Testis (tissue), 3 donors: ENCODE measurements around the gene NLRC5. TPM values are rescaled to one million over a fixed set of nuclear protein-coding genes. Genes with fewer than 3 reads are reported as not detected.

Experiments used
- DNase-seq: peaks from one replicate; pipeline ENCODE4 v3.0.0-alpha.2; 2019
- H3K27ac ChIP-seq, 2 donors: fragments of 200-600 bp; sonication (generic); one replicate each; pipeline ENCODE4 v1.5.1; 2019
- H3K27me3 ChIP-seq: fragments of 200-600 bp; sonication (generic); one replicate; pipeline ENCODE4 v1.5.1; 2019
- H3K36me3 ChIP-seq: fragments of 200-600 bp; sonication (generic); one replicate; pipeline ENCODE4 v1.5.1; 2017; ENCODE audit warnings: low read depth; ENCODE audit errors: missing control alignments
- H3K4me1 ChIP-seq: fragments of 200-600 bp; sonication (generic); one replicate; pipeline ENCODE4 v1.5.1; 2019
- H3K4me3 ChIP-seq, 2 donors: fragments of 200-600 bp; sonication (generic); one replicate each; pipeline ENCODE4 v1.5.1; 2017 to 2019
- H3K9me3 ChIP-seq: fragments of 200-600 bp; sonication (generic); one replicate; pipeline ENCODE4 v1.5.1; 2017
- CTCF ChIP-seq, 3 experiments: fragments of 450-650 bp in 2 of 3; fragments of 200-600 bp in 1 of 3; sonication (generic) in 1 of 3; IDR thresholded peaks; one replicate each; pipeline ENCODE4 v1.5.1; 2016 to 2019; ENCODE audit warnings: antibody characterized with exemption in 3 of 3, mild to moderate bottlenecking in 2 of 3, moderate library complexity in 1 of 3
- POLR2A ChIP-seq: fragments of 450-650 bp; IDR thresholded peaks from one replicate; pipeline ENCODE4 v1.6.1; 2017; ENCODE audit warnings: antibody characterized with exemption, mild to moderate bottlenecking, moderate library complexity
- WGBS, 2 donors: methylation state at CpG; one replicate each; pipeline ENCODE4 v1.1.5; 2018; 5-methylcytosine and 5-hydroxymethylcytosine counted together
- intact Hi-C: fragments of 100-400 bp; cut with DNase I; formaldehyde crosslinking; loops from one replicate; pipeline ENCODE4 v1.15.1; 2023; ENCODE audit warnings: low total_unique reads
- polyA plus RNA-seq: library from polyadenylated mRNA; stranded (reverse); fragments of 350-450 nt; fragmentation: Illumina TruSeq; extraction: RNeasy Lipid Tissue Mini Kit (QIAGEN cat#74804); gene quantifications from one replicate; pipeline ENCODE4 v1.2.3, GENCODE V29; 2014; ENCODE audit warnings: low read depth, low replicate concordance; ENCODE audit not compliant: insufficient read depth
- total RNA-seq, 2 donors: library from RNA; depleted of rRNA; stranded (reverse); fragments of >200 nt; gene quantifications; one replicate each; pipeline ENCODE4 v1.2.3, GENCODE V29; 2016

NLRC5 gene
- total and polyA plus RNA-seq, 3 donors from 2014 or later: 10.3 to 14.9 (median 12.0) TPM

GRCh38 chr16:56965149-56966092 lies 23.9 kb upstream of the NLRC5 start:
- Histone ChIP-seq H3K9me3 (no peaks in the 10 kb centered on the region), H3K36me3 (no peaks in the 10 kb centered on the region), H3K4me1 (peaks cover 9% of the 10 kb centered on the region), H3K4me3 (no peak overlapping the region), H3K27me3 (no peaks in the 10 kb centered on the region), H3K27ac (no peak overlapping the region)
- no peak for DNase-seq
- TF ChIP-seq POLR2A (no peak), CTCF (IDR thresholded peaks at IDR 0.05) (no peak)
- intact Hi-C loops: no loop called here
- 80 to 88% methylated on average over 12 of the region's 12 CpGs for WGBS, 2 donors

- intact Hi-C loops: no loop called here
- DNase-seq: no peak
- Histone ChIP-seq H3K9me3 (no peaks in the 10 kb centered on the region), H3K27me3 (no peaks in the 10 kb centered on the region), H3K36me3 (no peaks in the 10 kb centered on the region), H3K4me1 (peaks cover 9% of the 10 kb centered on the region), H3K4me3 (no peak overlapping the region), H3K27ac (no peak overlapping the region)
- TF ChIP-seq POLR2A (no peak), CTCF (IDR thresholded peaks at IDR 0.05) (no peak)
- 67 to 77% methylated on average over 3 of the region's 3 CpGs for WGBS, 2 donors
Measured at GRCh38 chr16:56966093-56966475, 23.3 kb upstream of the NLRC5 start.

- intact Hi-C loops: no loop called here
- no peak for DNase-seq
- no peaks in the 10 kb centered on the region for H3K9me3 ChIP-seq
- TF ChIP-seq CTCF (IDR thresholded peaks at IDR 0.05) (no peak), POLR2A (no peak)
- H3K4me3 ChIP-seq: no peak overlapping the region
- H3K4me1 ChIP-seq: peaks cover 5% of the 10 kb centered on the region
- H3K36me3 ChIP-seq: no peaks in the 10 kb centered on the region
- no peak overlapping the region for H3K27ac ChIP-seq
- WGBS, 2 donors: 41 to 47% methylated on average over 2 of the region's 2 CpGs
- no peaks in the 10 kb centered on the region for H3K27me3 ChIP-seq
Measured at GRCh38 chr16:56967733-56968132, 21.6 kb upstream of the NLRC5 start.

GRCh38 chr16:56969769-56970168 lies 19.6 kb upstream of the NLRC5 start:
- intact Hi-C loops: no loop called here
- Histone ChIP-seq H3K4me3 (no peak overlapping the region), H3K27ac (no peak overlapping the region), H3K36me3 (no peaks in the 10 kb centered on the region), H3K4me1 (peaks cover 2% of the 10 kb centered on the region), H3K9me3 (no peaks in the 10 kb centered on the region), H3K27me3 (no peaks in the 10 kb centered on the region)
- WGBS, 2 donors: 94 to 98% methylated on average over 7 of the region's 7 CpGs
- no peak for DNase-seq
- TF ChIP-seq POLR2A: no peak
- no peak for TF ChIP-seq CTCF (IDR thresholded peaks at IDR 0.05)
